HEK293T (cell line): ENCODE data around the gene CABLES2.

ENCODE experiments used
- CTCF ChIA-PET: fragments of 350-600 bp; formaldehyde crosslinking; extraction: SDS; loops from one replicate; lab custom pipeline; 2021; ENCODE audit warnings: antibody characterized with exemption, inconsistent platforms; lab: Yijun Ruan, JAX
- POLR2A ChIA-PET: fragments of 350-600 bp; formaldehyde crosslinking; extraction: SDS; loops from one replicate; lab custom pipeline; 2020; ENCODE audit warnings: antibody characterized with exemption, inconsistent platforms; lab: Yijun Ruan, JAX
- DNase-seq: peaks from one replicate; pipeline ENCODE4 v3.0.0; 2012; ENCODE audit warnings: mixed read lengths; ENCODE audit errors: extremely low spot score
- ARNT ChIP-seq: fragments of 450-650 bp; IDR thresholded peaks from 2 replicates; pipeline ENCODE4 v1.6.1; 2017; ENCODE audit warnings: mild to moderate bottlenecking
- BHLHE40 ChIP-seq: fragments of 450-650 bp; IDR thresholded peaks from 2 replicates; pipeline ENCODE4 v1.6.1; 2016; ENCODE audit warnings: mild to moderate bottlenecking, moderate library complexity, borderline replicate concordance
- CTBP1 ChIP-seq: fragments of 450-650 bp; IDR thresholded peaks from 2 replicates; pipeline ENCODE4 v1.6.1; 2016; ENCODE audit warnings: borderline replicate concordance
- ELF4 ChIP-seq: fragments of 450-650 bp; IDR thresholded peaks from 2 replicates; pipeline ENCODE4 v1.6.1; 2017; ENCODE audit warnings: antibody characterized with exemption
- FOXA1 ChIP-seq: fragments of 450-650 bp; IDR thresholded peaks from 2 replicates; pipeline ENCODE4 v1.6.1; 2016; ENCODE audit warnings: mild to moderate bottlenecking
- FOXK2 ChIP-seq: fragments of 450-650 bp; IDR thresholded peaks from 2 replicates; pipeline ENCODE4 v1.6.1; 2016; ENCODE audit warnings: mild to moderate bottlenecking
- FOXM1 ChIP-seq: fragments of 450-650 bp; IDR thresholded peaks from 2 replicates; pipeline ENCODE4 v1.6.1; 2017; ENCODE audit warnings: mild to moderate bottlenecking, borderline replicate concordance
- HDGF ChIP-seq: fragments of 450-650 bp; IDR thresholded peaks from 2 replicates; pipeline ENCODE4 v1.6.1; 2017; ENCODE audit warnings: antibody characterized with exemption, borderline replicate concordance
- L3MBTL2 ChIP-seq: fragments of 450-650 bp; conservative IDR thresholded peaks from 2 replicates; pipeline ENCODE4 v1.6.1; 2016; ENCODE audit warnings: mild to moderate bottlenecking
- LEF1 ChIP-seq: fragments of 450-650 bp; IDR thresholded peaks from 2 replicates; pipeline ENCODE4 v1.6.1; 2017; ENCODE audit warnings: mild to moderate bottlenecking, borderline replicate concordance
- NFRKB ChIP-seq: fragments of 450-650 bp; IDR thresholded peaks from 2 replicates; pipeline ENCODE4 v1.6.1; 2016; ENCODE audit warnings: mild to moderate bottlenecking, moderate library complexity
- SP1 ChIP-seq: fragments of 450-650 bp; IDR thresholded peaks from 2 replicates; pipeline ENCODE4 v1.6.1; 2017
- SUZ12 ChIP-seq: fragments of 450-650 bp; IDR thresholded peaks from 2 replicates; pipeline ENCODE4 v1.6.1; 2016; ENCODE audit warnings: mild to moderate bottlenecking
- TARDBP ChIP-seq: fragments of 450-650 bp; IDR thresholded peaks from 2 replicates; pipeline ENCODE4 v1.6.1; 2016
- ZNF384 ChIP-seq: fragments of 450-650 bp; IDR thresholded peaks from 2 replicates; pipeline ENCODE4 v1.6.1; 2016
- TF ChIP-seq, protein P1 (sequence below): fragments of 450-650 bp; IDR thresholded peaks from 2 replicates; pipeline ENCODE4 v1.6.1; 2016

The CABLES2 gene

DNA sequence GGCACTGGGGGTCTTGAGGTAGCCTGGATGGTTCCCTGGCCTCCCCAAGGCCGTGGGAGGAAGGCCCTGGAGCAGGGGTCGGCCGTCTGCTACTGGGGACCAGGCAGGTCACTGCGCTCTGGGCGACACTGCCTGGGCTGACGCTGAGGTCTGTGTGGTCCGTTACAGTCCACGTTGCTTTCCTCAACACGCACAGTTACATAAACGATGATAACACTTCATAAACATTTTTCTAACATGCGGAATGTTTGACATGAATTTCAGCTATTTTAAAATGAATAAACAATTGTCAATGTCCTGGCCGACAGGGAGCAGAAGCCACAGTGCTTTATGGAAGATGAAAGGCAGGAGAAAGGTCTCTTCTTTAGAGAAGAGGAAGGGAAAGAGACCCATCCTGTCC is 30.4 kb upstream of the CABLES2 start:
- TF ChIP-seq LEF1 (no peak), BHLHE40 (no peak), FOXA1 (no peak), L3MBTL2 (no peak), TARDBP (no peak), FOXK2 (no peak), ARNT (no peak), SP1 (no peak)
- TF ChIP-seq, protein P1, sequence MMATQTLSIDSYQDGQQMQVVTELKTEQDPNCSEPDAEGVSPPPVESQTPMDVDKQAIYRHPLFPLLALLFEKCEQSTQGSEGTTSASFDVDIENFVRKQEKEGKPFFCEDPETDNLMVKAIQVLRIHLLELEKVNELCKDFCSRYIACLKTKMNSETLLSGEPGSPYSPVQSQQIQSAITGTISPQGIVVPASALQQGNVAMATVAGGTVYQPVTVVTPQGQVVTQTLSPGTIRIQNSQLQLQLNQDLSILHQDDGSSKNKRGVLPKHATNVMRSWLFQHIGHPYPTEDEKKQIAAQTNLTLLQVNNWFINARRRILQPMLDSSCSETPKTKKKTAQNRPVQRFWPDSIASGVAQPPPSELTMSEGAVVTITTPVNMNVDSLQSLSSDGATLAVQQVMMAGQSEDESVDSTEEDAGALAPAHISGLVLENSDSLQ, result no peak
- CTCF ChIA-PET, result no interaction called here
- POLR2A ChIA-PET, result no interaction called here
- no peak for DNase-seq

DNA sequence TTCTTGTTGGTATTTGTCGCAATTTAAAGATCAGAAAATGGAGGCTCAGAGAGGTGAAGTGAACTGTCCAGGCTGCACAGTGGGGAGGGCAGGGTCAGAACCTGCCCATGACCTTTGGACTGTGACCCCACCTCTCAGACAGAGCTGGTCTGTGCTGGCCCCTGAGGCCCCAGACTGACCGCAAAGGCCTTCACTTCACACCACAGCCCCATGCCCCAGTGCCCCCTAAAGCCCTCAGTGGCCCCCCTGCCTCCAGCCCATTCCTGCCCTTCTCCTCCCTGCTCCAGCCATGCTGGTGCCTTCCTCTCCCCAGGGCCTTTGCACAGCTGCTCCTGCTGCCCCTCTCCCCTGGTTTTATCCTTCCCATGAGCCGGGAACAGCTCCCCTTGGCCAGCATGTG is 29.6 kb upstream of the CABLES2 start:
- TF ChIP-seq, protein P1, result no peak
- no peak for TF ChIP-seq FOXK2
- TF ChIP-seq BHLHE40, result no peak
- no peak for TF ChIP-seq FOXM1
- no peak for TF ChIP-seq ARNT
- no peak for TF ChIP-seq SP1
- no peak for TF ChIP-seq NFRKB
- TF ChIP-seq LEF1, result no peak
- POLR2A ChIA-PET, result no interaction called here
- CTCF ChIA-PET, result no interaction called here
- no peak for DNase-seq

DNA sequence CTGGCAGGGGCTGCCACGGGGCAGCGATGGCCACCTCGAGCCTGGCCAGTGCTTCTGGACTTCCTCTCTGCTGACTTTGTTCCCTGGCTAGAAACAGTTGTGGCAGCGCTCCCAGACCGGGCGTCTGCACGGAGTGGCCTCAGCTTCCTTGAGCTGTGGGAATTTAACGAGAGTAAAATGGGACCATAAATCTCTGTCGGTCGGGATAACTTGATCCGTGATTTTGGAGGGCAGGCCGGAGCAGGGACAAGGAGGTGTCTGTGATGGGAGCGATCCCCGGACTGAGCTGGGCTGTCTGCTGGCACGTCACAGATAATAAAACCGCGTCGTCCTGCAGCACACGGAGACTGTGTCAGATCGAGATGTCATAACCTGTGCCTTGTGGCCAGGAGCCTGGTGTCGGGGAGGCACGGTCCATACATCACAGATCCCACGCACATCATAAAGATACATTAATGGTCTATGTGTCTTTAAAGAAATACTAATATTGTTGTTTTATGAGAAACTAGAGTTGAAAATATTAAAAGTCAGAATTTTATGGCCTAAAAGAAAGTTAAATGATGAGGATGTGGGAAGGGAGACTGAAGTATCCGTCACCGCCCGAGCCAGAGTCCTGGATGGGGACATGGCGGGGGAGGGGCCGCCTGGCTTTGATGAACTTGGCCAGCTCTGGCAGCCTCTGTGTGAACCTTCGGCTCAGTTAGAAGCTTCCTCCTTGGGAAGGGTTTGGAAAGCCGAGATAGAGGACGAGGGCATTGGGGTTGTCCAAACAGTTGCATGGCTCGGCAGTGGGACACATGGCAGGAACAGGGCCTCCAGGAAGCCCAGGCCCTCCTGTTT is 26.8 kb upstream of the CABLES2 start:
- ChIA-PET CTCF (interaction anchor here (0.5 kb wide), 1 partner anchor 781 kb away, joined by 3 read pairs; no protein-coding TSS in a partner anchor), POLR2A (no interaction called here)
- DNase-seq, result no peak

DNA sequence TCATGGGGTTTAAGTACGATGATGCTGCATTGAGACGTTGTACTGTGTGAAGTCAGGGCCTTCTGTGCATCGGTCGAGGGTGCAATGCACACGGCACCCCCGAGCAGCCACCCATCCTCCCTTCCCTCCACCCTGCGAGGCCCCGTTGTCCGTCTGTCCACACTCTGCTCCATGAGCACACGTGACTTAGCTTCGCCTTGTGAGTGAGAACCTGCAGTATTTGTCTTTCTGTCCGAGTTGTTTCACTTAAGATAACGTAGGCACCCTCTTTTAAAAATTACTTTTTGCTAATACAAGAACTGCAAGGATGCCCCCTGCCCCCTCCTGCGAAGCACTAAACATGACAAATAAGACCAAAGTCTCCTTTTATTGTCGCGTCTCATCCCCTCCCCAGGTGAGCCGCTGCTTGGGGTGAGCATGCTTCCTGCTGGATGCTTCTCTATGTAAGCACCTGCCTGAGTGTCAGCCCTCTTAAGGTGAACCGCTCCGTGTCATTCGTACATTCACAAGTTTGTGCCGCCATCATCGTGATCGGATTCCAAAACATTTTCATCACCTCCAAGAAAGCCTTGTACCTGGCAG is 23.9 kb upstream of the CABLES2 start:
- no peak for DNase-seq
- ChIA-PET POLR2A (no interaction called here), CTCF (no interaction called here)
- TF ChIP-seq LEF1 (no peak), NFRKB (no peak), TARDBP (no peak), FOXK2 (no peak), BHLHE40 (no peak), L3MBTL2 (no peak), ARNT (no peak), CTBP1 (no peak), HDGF (no peak), SUZ12 (no peak), SP1 (no peak), FOXM1 (no peak), FOXA1 (no peak), ZNF384 (no peak), ELF4 (no peak)
- TF ChIP-seq, protein P1, result no peak

More for the DNA sequence above, 26.8 kb upstream of the CABLES2 start:
- TF ChIP-seq, protein P1, result peak; percentile 74
- no peak for TF ChIP-seq FOXK2

DNA sequence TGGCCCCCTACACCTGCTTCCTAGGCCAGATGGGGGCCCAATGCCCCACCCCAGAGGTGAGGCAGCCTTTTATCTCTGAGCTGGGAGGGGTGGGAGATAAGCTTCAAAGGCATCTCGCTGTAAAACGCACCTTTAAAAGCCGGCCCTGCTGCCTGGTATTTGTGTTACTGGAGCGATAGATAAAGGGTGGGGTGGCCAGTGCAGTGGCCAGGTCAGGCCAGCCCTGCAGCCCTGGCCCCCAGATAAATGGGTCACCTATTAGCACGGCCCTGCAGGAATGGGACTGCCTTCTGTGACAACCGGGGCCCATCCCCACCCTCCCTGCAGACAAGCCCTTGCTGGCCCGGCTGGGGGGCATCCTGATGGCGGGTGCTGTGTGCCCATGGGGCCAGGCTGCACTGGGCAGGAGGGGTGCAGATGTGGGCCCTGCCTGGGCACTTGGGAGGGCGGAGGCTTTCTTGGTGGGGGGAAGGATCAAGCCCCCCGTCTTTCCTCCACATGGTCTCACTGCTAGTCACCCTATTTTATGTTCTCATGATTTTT is 23.3 kb upstream of the CABLES2 start:
- TF ChIP-seq FOXA1 (no peak), ELF4 (no peak)
- ChIA-PET CTCF (no interaction called here), POLR2A (no interaction called here)

More for the DNA sequence above, 23.3 kb upstream of the CABLES2 start:
- no peak for DNase-seq
